ENCODE data around the gene DUOXA2.

DUOXA2 gene

DNA sequence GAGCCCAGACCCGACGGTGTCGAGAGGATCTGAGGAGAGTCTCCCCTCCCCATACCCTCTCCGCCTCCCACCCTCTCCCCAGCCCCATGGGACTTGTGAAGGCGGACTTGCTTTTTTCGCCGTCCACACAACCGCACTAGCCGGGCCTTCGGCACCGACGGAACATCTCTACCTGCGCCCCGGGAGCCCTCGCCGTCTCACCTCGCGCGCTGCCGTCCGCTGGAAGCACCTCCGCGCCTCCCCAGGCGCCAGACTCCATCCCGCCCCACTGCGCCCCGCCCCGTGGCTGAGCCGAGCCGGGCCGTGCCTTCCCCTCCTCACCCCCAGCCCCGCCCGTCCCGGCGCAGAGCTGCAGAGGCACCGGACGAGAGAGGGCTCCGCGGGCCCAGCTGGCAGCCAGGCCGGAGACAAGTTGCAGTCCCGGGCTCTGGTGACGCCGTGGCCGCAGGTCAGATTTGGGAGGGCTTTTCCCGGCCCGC lies 15.6 kb downstream of the DUOXA2 start, which contains the start of the genes DUOX1 and DUOXA1:
TSS of gene DUOX1 (plus strand) at position 344 of the 479 bp plus-strand sequence. CDS start 1,973 bp downstream, outside the sequence.
TSS of gene DUOXA1 (minus strand) at position 229 of the 479 bp plus-strand sequence. CDS start 6,865 bp downstream, outside the sequence.
- H3K27me3 ChIP-seq (ENCODE audit: low read depth, low read length), result peaks cover 18% of the 10 kb centered on the region
- no peak within 1 kb of the TSS for H3K27ac ChIP-seq (ENCODE audit: low read length)
- no peak within 1 kb of the TSS for H2AFZ ChIP-seq (ENCODE audit: low read depth, low read length)
- H3K79me2 ChIP-seq (ENCODE audit: low read length), result no peaks in the 10 kb centered on the region
- H3K9me3 ChIP-seq (ENCODE audit: insufficient read depth, low read length), result no peaks in the 10 kb centered on the region
- no peak within 1 kb of the TSS for H3K4me3 ChIP-seq (ENCODE audit: low read length)
- H3K36me3 ChIP-seq (replicated peaks; ENCODE audit: low read depth, low read length), result no peaks in the 10 kb centered on the region
- H3K4me1 ChIP-seq (ENCODE audit: low read length), result no peaks in the 10 kb centered on the region
- TF ChIP-seq, protein P1, sequence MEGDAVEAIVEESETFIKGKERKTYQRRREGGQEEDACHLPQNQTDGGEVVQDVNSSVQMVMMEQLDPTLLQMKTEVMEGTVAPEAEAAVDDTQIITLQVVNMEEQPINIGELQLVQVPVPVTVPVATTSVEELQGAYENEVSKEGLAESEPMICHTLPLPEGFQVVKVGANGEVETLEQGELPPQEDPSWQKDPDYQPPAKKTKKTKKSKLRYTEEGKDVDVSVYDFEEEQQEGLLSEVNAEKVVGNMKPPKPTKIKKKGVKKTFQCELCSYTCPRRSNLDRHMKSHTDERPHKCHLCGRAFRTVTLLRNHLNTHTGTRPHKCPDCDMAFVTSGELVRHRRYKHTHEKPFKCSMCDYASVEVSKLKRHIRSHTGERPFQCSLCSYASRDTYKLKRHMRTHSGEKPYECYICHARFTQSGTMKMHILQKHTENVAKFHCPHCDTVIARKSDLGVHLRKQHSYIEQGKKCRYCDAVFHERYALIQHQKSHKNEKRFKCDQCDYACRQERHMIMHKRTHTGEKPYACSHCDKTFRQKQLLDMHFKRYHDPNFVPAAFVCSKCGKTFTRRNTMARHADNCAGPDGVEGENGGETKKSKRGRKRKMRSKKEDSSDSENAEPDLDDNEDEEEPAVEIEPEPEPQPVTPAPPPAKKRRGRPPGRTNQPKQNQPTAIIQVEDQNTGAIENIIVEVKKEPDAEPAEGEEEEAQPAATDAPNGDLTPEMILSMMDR (IDR thresholded peaks at IDR 0.05; ENCODE audit: low read depth, low read length), result no peak
- TF ChIP-seq EZH2phosphoT487 (IDR thresholded peaks at IDR 0.05; ENCODE audit: low read depth), result no peak
- no peak within 1 kb of the TSS for H3K4me2 ChIP-seq (ENCODE audit: low read length)
- no peak within 1 kb of the TSS for H3K9ac ChIP-seq (ENCODE audit: low read length)
- no peaks in the 10 kb centered on the region for H4K20me1 ChIP-seq (ENCODE audit: insufficient read depth, low read length)

DNA sequence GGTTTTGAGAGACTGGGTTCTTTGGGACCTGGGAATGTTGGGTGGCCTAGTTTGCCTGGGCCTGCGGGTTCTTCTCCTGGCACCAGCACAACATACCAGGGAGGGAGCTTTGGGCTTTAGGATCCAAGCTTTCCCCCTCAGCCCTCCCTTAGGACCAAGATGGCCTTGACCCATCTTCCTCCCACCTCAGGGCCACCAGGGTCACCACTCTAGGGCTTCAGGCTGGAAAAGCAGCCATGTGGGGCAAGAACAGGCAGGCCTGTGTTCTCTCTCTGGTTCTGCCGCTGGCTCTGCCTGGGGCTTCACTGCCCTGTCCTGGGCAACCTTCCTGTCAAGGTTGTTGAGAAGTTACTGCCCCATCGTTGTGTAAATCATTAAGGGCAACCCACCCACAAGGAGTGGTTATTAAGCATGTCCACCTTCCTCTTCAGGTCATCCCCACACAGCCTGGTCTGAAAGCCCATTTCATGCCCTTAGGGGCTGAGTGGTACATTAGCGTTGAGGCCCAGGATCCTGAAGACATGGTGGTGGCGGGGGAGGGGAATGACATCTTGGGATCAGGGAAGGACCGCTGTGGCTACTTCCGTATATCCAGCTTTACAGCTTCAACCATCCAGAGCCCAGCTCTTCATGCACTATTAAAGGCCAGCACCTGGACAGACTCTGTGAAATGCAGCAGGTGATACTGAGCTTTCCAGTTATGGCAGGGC lies 16.3 kb downstream of the DUOXA2 start:
- Histone ChIP-seq H3K9ac (ENCODE audit: low read length) (no peak overlapping the region), H3K4me2 (ENCODE audit: low read length) (no peak overlapping the region), H3K4me3 (ENCODE audit: low read length) (no peak overlapping the region), H3K9me3 (ENCODE audit: insufficient read depth, low read length) (no peaks in the 10 kb centered on the region), H3K36me3 (replicated peaks; ENCODE audit: low read depth, low read length) (no peaks in the 10 kb centered on the region), H3K27ac (ENCODE audit: low read length) (no peak overlapping the region), H3K79me2 (ENCODE audit: low read length) (no peaks in the 10 kb centered on the region), H3K4me1 (ENCODE audit: low read length) (no peaks in the 10 kb centered on the region), H2AFZ (ENCODE audit: low read depth, low read length) (no peak overlapping the region), H3K27me3 (ENCODE audit: low read depth, low read length) (peaks cover 11% of the 10 kb centered on the region), H4K20me1 (ENCODE audit: insufficient read depth, low read length) (no peaks in the 10 kb centered on the region)
- no peak for TF ChIP-seq EZH2phosphoT487 (IDR thresholded peaks at IDR 0.05; ENCODE audit: low read depth)
- TF ChIP-seq, protein P1 (IDR thresholded peaks at IDR 0.05; ENCODE audit: low read depth, low read length), result no peak

DNA sequence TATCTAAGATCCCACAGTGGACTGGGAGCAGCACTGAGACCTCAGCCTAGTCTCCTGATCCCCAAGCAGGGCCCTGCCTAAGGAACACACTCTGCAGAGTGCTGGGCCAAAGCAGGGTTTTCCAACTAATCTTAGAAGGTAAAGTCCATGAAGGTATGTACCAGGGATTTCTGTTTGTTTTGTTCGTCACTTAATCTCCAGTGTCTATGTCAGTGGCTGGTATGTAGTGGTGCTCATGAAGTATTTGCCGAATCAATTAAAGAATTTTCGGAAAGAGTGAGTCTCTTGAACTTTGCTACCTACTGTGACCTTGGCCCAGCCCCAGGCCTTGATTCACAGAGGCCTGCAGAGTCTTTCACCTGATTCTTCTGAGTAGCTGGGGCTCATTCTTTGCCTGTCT lies 17.4 kb downstream of the DUOXA2 start:
- Histone ChIP-seq H3K27me3 (ENCODE audit: low read depth, low read length) (no peaks in the 10 kb centered on the region), H3K36me3 (replicated peaks; ENCODE audit: low read depth, low read length) (no peaks in the 10 kb centered on the region), H3K9ac (ENCODE audit: low read length) (no peak overlapping the region), H3K27ac (ENCODE audit: low read length) (no peak overlapping the region), H3K4me1 (ENCODE audit: low read length) (no peaks in the 10 kb centered on the region), H3K4me2 (ENCODE audit: low read length) (no peak overlapping the region), H2AFZ (ENCODE audit: low read depth, low read length) (no peak overlapping the region), H4K20me1 (ENCODE audit: insufficient read depth, low read length) (no peaks in the 10 kb centered on the region), H3K9me3 (ENCODE audit: insufficient read depth, low read length) (no peaks in the 10 kb centered on the region), H3K4me3 (ENCODE audit: low read length) (no peak overlapping the region), H3K79me2 (ENCODE audit: low read length) (no peaks in the 10 kb centered on the region)
- TF ChIP-seq, protein P1 (IDR thresholded peaks at IDR 0.05; ENCODE audit: low read depth, low read length), result no peak
- no peak for TF ChIP-seq EZH2phosphoT487 (IDR thresholded peaks at IDR 0.05; ENCODE audit: low read depth)

DNA sequence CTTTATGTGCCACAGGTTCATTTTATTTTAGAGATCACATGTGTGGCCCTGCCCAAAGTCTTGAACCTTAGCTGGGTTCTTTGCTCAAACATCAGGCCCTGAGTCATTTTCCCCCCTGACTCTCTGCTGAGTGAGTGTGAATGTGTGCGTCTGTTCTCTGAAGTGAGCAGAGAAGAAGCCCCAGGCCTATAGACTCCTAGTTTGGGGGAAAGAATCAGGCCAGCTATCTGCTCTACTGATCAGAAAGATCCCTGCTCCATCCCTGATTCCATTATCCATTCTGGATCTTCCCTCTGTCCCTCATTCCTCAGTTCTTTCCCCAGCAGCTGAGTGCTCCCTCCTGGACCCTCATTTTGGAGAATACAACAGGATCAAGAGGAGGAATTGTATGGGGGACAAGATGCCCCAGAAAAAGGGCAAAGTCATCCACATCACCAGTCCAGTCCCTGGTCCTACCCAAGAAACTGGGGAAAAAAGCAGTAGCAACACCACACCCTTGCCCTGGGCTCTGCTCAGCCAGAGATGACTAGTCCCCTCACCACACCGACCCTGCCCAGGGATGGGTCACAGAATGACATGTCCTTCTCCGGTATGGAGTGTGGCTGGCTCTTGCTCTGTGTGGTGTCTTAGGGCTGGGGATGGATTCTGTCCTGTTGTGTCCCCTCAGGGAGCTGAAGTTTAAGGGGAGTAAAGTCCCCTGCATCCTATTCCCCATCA lies 18.9 kb downstream of the DUOXA2 start:
- H3K4me1 ChIP-seq (ENCODE audit: low read length), result no peaks in the 10 kb centered on the region
- TF ChIP-seq, protein P1 (IDR thresholded peaks at IDR 0.05; ENCODE audit: low read depth, low read length), result no peak
- no peak for TF ChIP-seq EZH2phosphoT487 (IDR thresholded peaks at IDR 0.05; ENCODE audit: low read depth)
- no peak overlapping the region for H3K4me2 ChIP-seq (ENCODE audit: low read length)
- no peaks in the 10 kb centered on the region for H4K20me1 ChIP-seq (ENCODE audit: insufficient read depth, low read length)
- H3K79me2 ChIP-seq (ENCODE audit: low read length), result no peaks in the 10 kb centered on the region
- no peak overlapping the region for H3K9ac ChIP-seq (ENCODE audit: low read length)
- H3K9me3 ChIP-seq (ENCODE audit: insufficient read depth, low read length), result no peaks in the 10 kb centered on the region
- no peaks in the 10 kb centered on the region for H3K27me3 ChIP-seq (ENCODE audit: low read depth, low read length)
- no peak overlapping the region for H2AFZ ChIP-seq (ENCODE audit: low read depth, low read length)
- H3K4me3 ChIP-seq (ENCODE audit: low read length), result no peak overlapping the region
- no peak overlapping the region for H3K27ac ChIP-seq (ENCODE audit: low read length)
- no peaks in the 10 kb centered on the region for H3K36me3 ChIP-seq (replicated peaks; ENCODE audit: low read depth, low read length)

All from OCI-LY3 (cell line).